SW480 (cell line): ENCODE data around the gene RASL10B.
"Not testable (repeated sequence)": the region's sequence is repeated elsewhere in the genome, so short reads cannot be mapped to it uniquely, and the experiment has no call there.

Source experiments
- DNase-seq: peaks from one replicate; pipeline ENCODE4 v3.0.0-alpha.2; 2016; ENCODE audit warnings: low spot score

The RASL10B gene

GRCh38 chr17:35742896-35743477, 11.5 kb downstream of the RASL10B start:
- DNase-seq = no peak

GRCh38 chr17:35743626-35744328, 12.3 kb downstream of the RASL10B start:
- DNase-seq = peak; percentile 13

GRCh38 chr17:35744830-35745229, 13.4 kb downstream of the RASL10B start:
- DNase-seq = no peak

- no peak for DNase-seq
Measured at GRCh38 chr17:35745246-35745645, 13.8 kb downstream of the RASL10B start.

- no peak for DNase-seq
Measured at GRCh38 chr17:35745749-35746320, 14.4 kb downstream of the RASL10B start.

- DNase-seq = peak; percentile 68
Measured at GRCh38 chr17:35747540-35748017, 16.1 kb downstream of the RASL10B start.

- DNase-seq = no peak
Measured at GRCh38 chr17:35748341-35748841, 17.0 kb downstream of the RASL10B start.

GRCh38 chr17:35748979-35749378, 17.5 kb downstream of the RASL10B start:
- no peak for DNase-seq

GRCh38 chr17:35749560-35750412, 18.3 kb downstream of the RASL10B start:
- DNase-seq = peak; percentile 22

- DNase-seq = no peak
Measured at GRCh38 chr17:35750526-35751395, 19.3 kb downstream of the RASL10B start.

GRCh38 chr17:35751541-35751940, 20.1 kb downstream of the RASL10B start:
- DNase-seq = not testable (repeated sequence)

- DNase-seq = no peak
Measured at GRCh38 chr17:35752471-35752870, 21.0 kb downstream of the RASL10B start.

- DNase-seq = no peak
Measured at GRCh38 chr17:35752945-35753764, 21.7 kb downstream of the RASL10B start, which contains the start of gene GAS2L2. TSS of gene GAS2L2 (minus strand) at chr17:35753239. CDS start at chr17:35752850, 389 bp downstream.

- DNase-seq = no peak
Measured at GRCh38 chr17:35757243-35757642, 25.8 kb downstream of the RASL10B start.

GRCh38 chr17:35760587-35760986, 29.1 kb downstream of the RASL10B start, which contains the start of gene C17orf50:
TSS of gene C17orf50 (plus strand) at chr17:35760887. CDS start at chr17:35760942, 55 bp downstream.
- no peak for DNase-seq

- DNase-seq = no peak
Measured at GRCh38 chr17:35761601-35762000, 30.2 kb downstream of the RASL10B start.

- no peak for DNase-seq
Measured at GRCh38 chr17:35763767-35764122, 32.3 kb downstream of the RASL10B start.

GRCh38 chr17:35764123-35764991, 32.9 kb downstream of the RASL10B start:
- peak; percentile 90 for DNase-seq

- DNase-seq = no peak
Measured at GRCh38 chr17:35765086-35765710, 33.8 kb downstream of the RASL10B start.
